Prostate gland (tissue), 2 donors: ENCODE data around the gene ACE2.

Experiments used
- CTCF ChIP-seq, 4 experiments: fragments of 200-600 bp in 2 of 4; fragments of 450-650 bp in 2 of 4; sonication (generic) in 2 of 4; IDR thresholded peaks; 1 replicate in 3 of 4; 2 replicates in 1 of 4; pipeline ENCODE4 v1.5.1; 2016 to 2019; ENCODE audit warnings: antibody characterized with exemption in 4 of 4, mild to moderate bottlenecking in 2 of 4, moderate library complexity in 2 of 4
- POLR2A ChIP-seq: fragments of 450-650 bp; IDR thresholded peaks from one replicate; pipeline ENCODE4 v1.6.1; 2016; ENCODE audit warnings: antibody characterized with exemption, mild to moderate bottlenecking

GRCh38 chrX:15515931-15516330, 84.8 kb downstream of the ACE2 start:
- no peak for TF ChIP-seq CTCF (IDR thresholded peaks at IDR 0.05)
- TF ChIP-seq POLR2A: no peak
